Thoracic aorta (tissue), 2 donors: ENCODE measurements around the gene AHCTF1. TPM values are rescaled to one million over a fixed set of nuclear protein-coding genes. Genes with fewer than 3 reads are reported as not detected.

ENCODE experiments used
- ATAC-seq: fragments of 150-250 bp; one replicate; pipeline ENCODE4 v1.8.0; 2017; ENCODE audit warnings: low read depth; ENCODE audit not compliant: insufficient number of reproducible peaks, low FRiP score
- DNase-seq: peaks from one replicate; pipeline ENCODE4 v3.0.0-alpha.2; 2020; ENCODE audit warnings: low spot score
- H3K27ac ChIP-seq, 2 donors: fragments of 200-600 bp; sonication (generic); 1 replicate in 1 of 2; 2 replicates in 1 of 2; pipeline ENCODE4 v1.5.1; 2016; ENCODE audit warnings: mild to moderate bottlenecking in 2 of 2, moderate library complexity in 2 of 2
- H3K27me3 ChIP-seq: fragments of 200-600 bp; sonication (generic); replicated peaks from 2 replicates; pipeline ENCODE4 v1.6.0; 2016; ENCODE audit warnings: mild to moderate bottlenecking; ENCODE audit not compliant: insufficient read depth
- H3K36me3 ChIP-seq: fragments of 200-600 bp; sonication (generic); one replicate; pipeline ENCODE4 v1.5.1; 2016
- H3K4me1 ChIP-seq, 2 donors: fragments of 200-600 bp; sonication (generic); 1 replicate in 1 of 2; 2 replicates in 1 of 2; pipeline versions ENCODE4 v1.5.1 to v1.6.0; 2016; ENCODE audit warnings: low read depth in 2 of 2, mild to moderate bottlenecking in 1 of 2; ENCODE audit not compliant: control insufficient read depth in 1 of 2
- H3K4me3 ChIP-seq: fragments of 200-600 bp; sonication (generic); 2 replicates; pipeline ENCODE4 v1.5.1; 2016; ENCODE audit warnings: mild to moderate bottlenecking
- H3K9me3 ChIP-seq: fragments of 200-600 bp; sonication (generic); 2 replicates; pipeline ENCODE4 v1.5.1; 2016
- total RNA-seq, 2 donors: library from RNA; depleted of rRNA; stranded (reverse); fragments of >200 nt; gene quantifications; one replicate each; pipeline versions ENCODE4 v1.1.0 to v1.2.3, GENCODE V29; 2016
- TF ChIP-seq, protein P1 (sequence below): fragments of 200-600 bp; sonication (generic); IDR thresholded peaks from one replicate; pipeline ENCODE4 v1.5.1; 2019; ENCODE audit warnings: antibody characterized with exemption

Gene AHCTF1
- total RNA-seq, 2 donors from 2014 or later, result 36.3 to 69.2 TPM

DNA sequence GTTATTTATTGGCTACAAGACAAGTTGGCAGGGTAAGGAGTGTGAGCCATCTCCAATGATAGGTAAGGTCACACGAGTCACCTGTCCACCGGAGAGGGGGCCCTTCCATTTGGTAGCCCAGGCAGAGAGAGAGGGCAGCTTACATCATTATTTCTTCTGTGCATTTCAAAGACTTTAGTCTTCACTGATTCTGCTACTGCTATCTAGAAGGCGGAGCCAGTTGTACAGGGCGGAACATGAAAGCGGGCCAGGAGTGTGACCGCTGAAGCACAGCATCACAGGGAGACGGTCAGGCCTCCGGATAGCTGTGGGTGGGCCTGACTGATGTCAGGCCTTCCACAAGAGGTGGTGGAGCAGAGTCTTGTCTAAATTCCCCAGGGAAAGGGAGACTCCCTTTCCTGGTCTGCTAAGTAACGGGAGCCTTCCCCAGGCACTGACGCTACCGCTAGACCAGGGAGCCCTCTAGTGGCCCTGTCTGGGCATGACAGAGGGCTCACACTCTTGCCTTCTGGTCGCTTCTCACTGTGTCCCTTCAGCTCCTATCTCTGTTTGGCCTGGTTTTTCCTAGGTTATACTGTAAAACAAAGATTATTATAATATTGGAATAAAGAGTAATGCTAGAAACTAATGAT is 39.5 kb upstream of the AHCTF1 start:
- peak overlapping the region; percentile 33 for H3K4me3 ChIP-seq
- no peaks in the 10 kb centered on the region for H3K36me3 ChIP-seq
- TF ChIP-seq, protein P1, sequence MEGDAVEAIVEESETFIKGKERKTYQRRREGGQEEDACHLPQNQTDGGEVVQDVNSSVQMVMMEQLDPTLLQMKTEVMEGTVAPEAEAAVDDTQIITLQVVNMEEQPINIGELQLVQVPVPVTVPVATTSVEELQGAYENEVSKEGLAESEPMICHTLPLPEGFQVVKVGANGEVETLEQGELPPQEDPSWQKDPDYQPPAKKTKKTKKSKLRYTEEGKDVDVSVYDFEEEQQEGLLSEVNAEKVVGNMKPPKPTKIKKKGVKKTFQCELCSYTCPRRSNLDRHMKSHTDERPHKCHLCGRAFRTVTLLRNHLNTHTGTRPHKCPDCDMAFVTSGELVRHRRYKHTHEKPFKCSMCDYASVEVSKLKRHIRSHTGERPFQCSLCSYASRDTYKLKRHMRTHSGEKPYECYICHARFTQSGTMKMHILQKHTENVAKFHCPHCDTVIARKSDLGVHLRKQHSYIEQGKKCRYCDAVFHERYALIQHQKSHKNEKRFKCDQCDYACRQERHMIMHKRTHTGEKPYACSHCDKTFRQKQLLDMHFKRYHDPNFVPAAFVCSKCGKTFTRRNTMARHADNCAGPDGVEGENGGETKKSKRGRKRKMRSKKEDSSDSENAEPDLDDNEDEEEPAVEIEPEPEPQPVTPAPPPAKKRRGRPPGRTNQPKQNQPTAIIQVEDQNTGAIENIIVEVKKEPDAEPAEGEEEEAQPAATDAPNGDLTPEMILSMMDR, result peak; percentile 92
- ATAC-seq (no peak), DNase-seq (no peak)
- no peak overlapping the region for H3K27ac ChIP-seq
- no peaks in the 10 kb centered on the region for H3K4me1 ChIP-seq
- no peaks in the 10 kb centered on the region for H3K9me3 ChIP-seq
- H3K27me3 ChIP-seq, result no peaks in the 10 kb centered on the region

DNA sequence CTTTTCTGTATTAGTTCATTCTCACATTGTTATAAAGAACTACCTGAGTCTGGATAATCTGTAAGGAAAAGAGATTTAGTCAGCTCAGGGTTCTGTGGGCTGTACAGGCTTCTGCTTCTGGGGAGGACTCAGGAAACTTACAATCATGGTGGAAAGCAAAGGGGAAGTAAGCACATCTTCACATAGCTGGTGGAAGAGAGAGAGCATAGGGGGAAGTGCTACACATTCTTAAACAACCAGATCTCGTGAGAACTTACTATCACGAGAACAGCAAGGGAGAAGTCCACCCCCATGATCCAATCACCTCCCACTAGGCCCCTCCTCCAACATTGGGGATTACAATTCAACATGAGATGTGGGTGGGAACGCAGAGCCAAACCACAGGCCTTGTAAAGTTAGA is 37.9 kb upstream of the AHCTF1 start:
- Histone ChIP-seq H3K27me3 (no peaks in the 10 kb centered on the region), H3K36me3 (no peaks in the 10 kb centered on the region), H3K4me3 (no peak overlapping the region), H3K27ac (no peak overlapping the region), H3K9me3 (no peaks in the 10 kb centered on the region), H3K4me1 (no peaks in the 10 kb centered on the region)
- TF ChIP-seq, protein P1, result no peak
- ATAC-seq (no peak), DNase-seq (no peak)

DNA sequence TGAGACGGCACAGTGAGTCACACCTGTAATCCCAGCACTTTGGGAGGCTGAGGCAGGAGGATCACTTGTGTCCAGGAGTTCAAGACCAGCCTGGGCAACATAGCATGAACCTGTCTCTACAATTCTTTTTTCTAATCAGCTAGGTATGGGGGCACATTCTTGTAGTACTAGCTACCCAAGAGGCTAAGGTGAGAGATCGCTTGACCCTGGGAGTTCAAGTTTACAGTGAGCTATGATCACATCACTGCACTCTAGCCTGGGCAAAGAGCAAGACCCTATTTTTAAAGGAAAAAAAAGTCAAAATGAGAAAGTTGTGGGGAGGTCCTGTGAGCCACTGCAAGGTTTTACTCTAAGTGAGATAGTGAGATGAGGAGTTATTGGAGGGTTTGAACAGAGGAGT is 34.8 kb upstream of the AHCTF1 start:
- H3K36me3 ChIP-seq, result no peaks in the 10 kb centered on the region
- ATAC-seq, result no peak
- no peaks in the 10 kb centered on the region for H3K27me3 ChIP-seq
- H3K9me3 ChIP-seq, result no peaks in the 10 kb centered on the region
- TF ChIP-seq, protein P1, result no peak
- DNase-seq, result no peak
- H3K27ac ChIP-seq, result no peak overlapping the region
- H3K4me3 ChIP-seq, result no peak overlapping the region
- H3K4me1 ChIP-seq, result no peaks in the 10 kb centered on the region

DNA sequence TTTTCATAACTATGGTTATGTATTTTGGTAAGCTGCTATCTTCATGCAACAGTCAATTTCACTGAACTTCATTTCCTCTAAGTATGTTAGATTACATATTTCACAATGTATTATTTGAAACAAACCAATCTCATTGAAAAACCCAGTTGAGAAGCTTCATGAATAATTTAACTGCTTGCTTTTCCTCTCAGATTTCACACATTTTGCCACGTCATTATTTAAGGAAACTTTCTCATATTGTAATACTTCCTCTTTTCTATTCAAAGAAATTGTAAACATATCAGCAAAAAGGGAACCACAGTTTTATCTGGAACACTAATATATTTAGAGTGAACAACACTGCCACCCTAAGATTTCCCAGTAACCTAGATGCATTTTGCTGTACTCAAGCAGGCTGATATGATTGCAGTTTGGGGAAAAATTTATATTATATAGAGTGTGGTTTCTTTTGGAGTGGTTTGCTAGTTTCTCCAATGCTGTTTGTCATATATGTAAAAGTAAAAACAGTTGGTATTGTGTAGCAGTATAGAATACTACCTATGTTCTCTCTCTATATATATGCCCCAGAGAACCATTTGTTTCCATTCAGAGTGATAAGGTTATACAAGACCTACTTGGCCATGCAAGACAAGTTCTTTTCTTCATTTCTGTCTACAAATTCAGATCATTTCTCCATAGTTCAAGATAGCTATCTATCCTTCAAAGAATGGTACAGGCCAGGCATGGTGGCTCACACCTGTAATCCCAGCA is 28.4 kb upstream of the AHCTF1 start:
- no peaks in the 10 kb centered on the region for H3K36me3 ChIP-seq
- H3K4me3 ChIP-seq, result peak overlapping the region; percentile 7
- no peaks in the 10 kb centered on the region for H3K27me3 ChIP-seq
- DNase-seq, result no peak
- H3K4me1 ChIP-seq, result peaks cover 0 to 8% of the 10 kb centered on the region in 2 donors
- no peak overlapping the region for H3K27ac ChIP-seq
- TF ChIP-seq, protein P1, result peak; percentile 18
- H3K9me3 ChIP-seq, result no peaks in the 10 kb centered on the region
- ATAC-seq, result peak; percentile 58

DNA sequence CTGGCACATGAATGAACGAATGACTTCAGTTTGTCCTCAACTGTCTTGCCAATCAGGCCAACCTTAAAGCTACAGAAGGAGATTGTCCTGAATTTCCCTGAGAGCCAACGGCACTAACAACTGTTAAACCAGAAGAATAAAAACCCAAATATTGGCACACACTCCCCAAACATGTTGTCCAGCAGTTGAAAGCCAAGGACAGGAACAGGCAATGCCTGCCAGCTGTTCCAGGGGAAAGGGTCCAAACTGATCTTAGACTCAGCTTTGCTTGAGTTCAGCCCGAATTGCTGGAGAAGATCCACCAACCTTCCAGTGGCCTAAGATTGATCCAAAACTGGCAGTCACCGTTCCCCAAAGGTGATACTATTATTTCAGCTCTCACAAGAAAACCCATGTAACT is 22.4 kb upstream of the AHCTF1 start:
- peak overlapping the region; percentile 33 to 48 for H3K27ac ChIP-seq
- no peak overlapping the region for H3K4me3 ChIP-seq
- no peaks in the 10 kb centered on the region for H3K9me3 ChIP-seq
- no peaks in the 10 kb centered on the region for H3K36me3 ChIP-seq
- no peak for DNase-seq
- H3K4me1 ChIP-seq, result peaks cover 12 to 35% of the 10 kb centered on the region in 2 donors
- peak; percentile 31 for ATAC-seq
- TF ChIP-seq, protein P1, result no peak
- no peaks in the 10 kb centered on the region for H3K27me3 ChIP-seq
